Gastroesophageal sphincter (tissue), 3 donors: ENCODE results near the gene CDH13.

Source experiments
- POLR2AphosphoS5 ChIP-seq: sonication (generic); formaldehyde crosslinking; IDR thresholded peaks from one replicate; pipeline ENCODE4 v1.6.1; 2017; ENCODE audit warnings: antibody characterized with exemption
- TF ChIP-seq, protein P1 (sequence below), 4 experiments: fragments of 200-600 bp in 2 of 4; fragments of 450-650 bp in 2 of 4; sonication (generic) in 1 of 4; IDR thresholded peaks; one replicate each; pipeline ENCODE4 v1.5.1; 2017 to 2019; ENCODE audit warnings: antibody characterized with exemption in 4 of 4, mild to moderate bottlenecking in 2 of 4, moderate library complexity in 2 of 4

DNA sequence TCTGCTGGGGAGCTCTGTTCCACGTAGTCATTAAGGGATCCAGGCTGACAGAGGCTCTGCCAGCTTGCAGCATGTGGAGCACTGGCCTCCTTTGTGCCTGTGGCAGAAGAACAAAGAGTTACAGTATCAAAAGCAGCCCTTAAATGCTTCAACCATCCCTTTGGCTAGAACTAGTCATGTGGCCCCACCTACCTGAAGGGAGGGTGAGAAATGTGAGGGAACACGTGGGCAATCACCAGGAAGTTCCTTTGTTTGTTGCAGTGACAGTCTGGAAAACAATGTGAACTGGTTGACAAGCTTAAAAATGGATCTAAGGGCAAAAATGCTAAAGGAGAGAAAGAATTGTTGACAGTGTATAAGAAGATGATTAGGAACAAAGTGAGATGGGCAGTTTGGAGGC, 890.6 kb downstream of the CDH13 start:
- TF ChIP-seq, protein P1, sequence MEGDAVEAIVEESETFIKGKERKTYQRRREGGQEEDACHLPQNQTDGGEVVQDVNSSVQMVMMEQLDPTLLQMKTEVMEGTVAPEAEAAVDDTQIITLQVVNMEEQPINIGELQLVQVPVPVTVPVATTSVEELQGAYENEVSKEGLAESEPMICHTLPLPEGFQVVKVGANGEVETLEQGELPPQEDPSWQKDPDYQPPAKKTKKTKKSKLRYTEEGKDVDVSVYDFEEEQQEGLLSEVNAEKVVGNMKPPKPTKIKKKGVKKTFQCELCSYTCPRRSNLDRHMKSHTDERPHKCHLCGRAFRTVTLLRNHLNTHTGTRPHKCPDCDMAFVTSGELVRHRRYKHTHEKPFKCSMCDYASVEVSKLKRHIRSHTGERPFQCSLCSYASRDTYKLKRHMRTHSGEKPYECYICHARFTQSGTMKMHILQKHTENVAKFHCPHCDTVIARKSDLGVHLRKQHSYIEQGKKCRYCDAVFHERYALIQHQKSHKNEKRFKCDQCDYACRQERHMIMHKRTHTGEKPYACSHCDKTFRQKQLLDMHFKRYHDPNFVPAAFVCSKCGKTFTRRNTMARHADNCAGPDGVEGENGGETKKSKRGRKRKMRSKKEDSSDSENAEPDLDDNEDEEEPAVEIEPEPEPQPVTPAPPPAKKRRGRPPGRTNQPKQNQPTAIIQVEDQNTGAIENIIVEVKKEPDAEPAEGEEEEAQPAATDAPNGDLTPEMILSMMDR (IDR thresholded peaks at IDR 0.05) = no peak
- TF ChIP-seq POLR2AphosphoS5 = no peak
